H1 (cell line): ENCODE data around the gene SYNPR. TPM values are rescaled to one million over a fixed set of nuclear protein-coding genes. Genes with fewer than 3 reads are reported as not detected.

Experiments
- CTCF ChIA-PET: fragments of 300-600 bp; sonication (Branson Sonifier 250); formaldehyde crosslinking; loops from one replicate; lab custom pipeline; 2021; ENCODE audit not compliant: partially characterized antibody; lab: Charles Lee
- POLR2A ChIA-PET: fragments of 300-600 bp; sonication (Branson Sonifier 250); formaldehyde crosslinking; loops from one replicate; lab custom pipeline; 2021; ENCODE audit warnings: inconsistent platforms; ENCODE audit not compliant: partially characterized antibody; lab: Charles Lee
- DNase-seq, 2 experiments: peaks; one replicate each; pipeline versions ENCODE4 v3.0.0 to v3.0.0-alpha.2; 2010 to 2022; ENCODE audit warnings: low spot score in 2 of 2, low read depth in 1 of 2, mixed read lengths in 1 of 2
- FAIRE-seq: peaks from 2 replicates; lab custom pipeline; 2011; peaks lifted over from hg19 to GRCh38; lab: Jason Lieb, UNC
- H2AFZ ChIP-seq: 2 replicates; pipeline ENCODE4 v1.8.1; 2012; ENCODE audit warnings: low read length, inconsistent platforms
- H2AK5ac ChIP-seq: 2 replicates; pipeline ENCODE4 v1.6.1; 2013; ENCODE audit warnings: low read depth, low read length
- H2BK120ac ChIP-seq: replicated peaks from 2 replicates; pipeline ENCODE3; 2013; ENCODE audit warnings: low read depth, low read length, inconsistent platforms
- H2BK12ac ChIP-seq: 2 replicates; pipeline ENCODE4 v1.6.1; 2013; ENCODE audit warnings: low read depth, low read length
- H2BK15ac ChIP-seq: 2 replicates; pipeline ENCODE4 v1.6.1; 2013; ENCODE audit warnings: low read length
- H2BK20ac ChIP-seq: 2 replicates; pipeline ENCODE4 v1.6.1; 2013; ENCODE audit warnings: low read length
- H2BK5ac ChIP-seq: 2 replicates; pipeline ENCODE4 v1.6.1; 2013; ENCODE audit warnings: low read depth, low read length
- H3K14ac ChIP-seq: 2 replicates; pipeline ENCODE4 v1.6.1; 2013; ENCODE audit warnings: inconsistent platforms; ENCODE audit not compliant: insufficient read length
- H3K18ac ChIP-seq: 2 replicates; pipeline ENCODE4 v1.6.1; 2013; ENCODE audit warnings: low read length; ENCODE audit errors: extremely low read depth
- H3K23ac ChIP-seq: 2 replicates; pipeline ENCODE4 v1.6.1; 2013; ENCODE audit warnings: inconsistent platforms; ENCODE audit not compliant: insufficient read length
- H3K23me2 ChIP-seq: 2 replicates; pipeline ENCODE4 v1.6.1; 2013; ENCODE audit warnings: low read depth, low read length
- H3K27ac ChIP-seq: 2 replicates; pipeline ENCODE4 v1.6.1; 2011; ENCODE audit warnings: low read depth, low read length, inconsistent platforms
- H3K27me3 ChIP-seq, 4 experiments: replicated peaks in 1 of 4; 1 replicate in 1 of 4; 2 replicates in 3 of 4; pipeline versions ENCODE4 v1.6.1 to v1.8.1; 2011 to 2013; ENCODE audit warnings: low read length in 3 of 4, mild to moderate bottlenecking in 3 of 4, inconsistent platforms in 2 of 4, mixed read lengths in 2 of 4, moderate library complexity in 1 of 4; ENCODE audit not compliant: control insufficient read depth in 3 of 4, insufficient read depth in 3 of 4; ENCODE audit errors: extremely low read depth in 1 of 4
- H3K36me3 ChIP-seq, 4 experiments: 2 replicates each; pipeline versions ENCODE4 v1.6.1 to v1.8.1; 2011 to 2013; ENCODE audit warnings: mild to moderate bottlenecking in 4 of 4, low read length in 3 of 4, moderate library complexity in 2 of 4, control low read depth in 1 of 4, inconsistent platforms in 1 of 4; ENCODE audit not compliant: insufficient read depth in 4 of 4, control insufficient read depth in 2 of 4
- H3K4ac ChIP-seq: replicated peaks from 2 replicates; pipeline ENCODE3; 2013; ENCODE audit warnings: low read length, low read depth, mixed read lengths, inconsistent platforms; ENCODE audit not compliant: insufficient read length
- H3K4me1 ChIP-seq, 4 experiments: replicated peaks in 1 of 4; 1 replicate in 1 of 4; 2 replicates in 3 of 4; pipeline versions ENCODE4 v1.6.1 to v1.8.1; 2011 to 2013; ENCODE audit warnings: low read length in 3 of 4, inconsistent platforms in 2 of 4, mixed read lengths in 1 of 4; ENCODE audit not compliant: insufficient read depth in 4 of 4, control insufficient read depth in 3 of 4
- H3K4me2 ChIP-seq, 2 experiments: 2 replicates each; pipeline versions ENCODE4 v1.6.1 to v1.8.1; 2011 to 2013; ENCODE audit warnings: low read depth in 2 of 2, low read length in 2 of 2, control low read depth in 1 of 2, inconsistent platforms in 1 of 2, mild to moderate bottlenecking in 1 of 2; ENCODE audit not compliant: insufficient read depth in 1 of 2
- H3K4me3 ChIP-seq, 4 experiments: fragments of 200-600, 300-600 bp in 1 of 4; sonication (generic), shearing (Covaris generic), sonication (Bioruptor Twin) in 1 of 4; 2 replicates each; pipeline versions ENCODE4 v1.5.1 to v1.8.1; 2011 to 2016; ENCODE audit warnings: low read length in 4 of 4, low read depth in 3 of 4, control low read depth in 2 of 4, inconsistent platforms in 2 of 4, mild to moderate bottlenecking in 2 of 4, mixed read lengths in 1 of 4, moderate library complexity in 1 of 4; ENCODE audit not compliant: insufficient read depth in 2 of 4; ENCODE audit errors: extremely low read depth in 1 of 4
- H3K56ac ChIP-seq: replicated peaks from 2 replicates; pipeline ENCODE3; 2013; ENCODE audit warnings: low read depth, mild to moderate bottlenecking, mixed read lengths, low read length, inconsistent platforms; ENCODE audit not compliant: insufficient read length
- H3K79me1 ChIP-seq: 2 replicates; pipeline ENCODE4 v1.6.1; 2013; ENCODE audit warnings: low read depth, low read length, control low read depth
- H3K79me2 ChIP-seq, 2 experiments: 2 replicates each; pipeline versions ENCODE4 v1.6.1 to v1.8.1; 2012 to 2013; ENCODE audit warnings: low read length in 2 of 2, mild to moderate bottlenecking in 2 of 2, inconsistent platforms in 1 of 2; ENCODE audit not compliant: insufficient read depth in 2 of 2, control insufficient read depth in 1 of 2
- H3K9ac ChIP-seq, 4 experiments: replicated peaks in 1 of 4; 1 replicate in 1 of 4; 2 replicates in 3 of 4; pipeline versions ENCODE4 v1.6.1 to v1.8.1; 2011 to 2013; ENCODE audit warnings: low read depth in 3 of 4, low read length in 3 of 4, control low read depth in 2 of 4, mild to moderate bottlenecking in 2 of 4, moderate library complexity in 2 of 4, inconsistent platforms in 1 of 4; ENCODE audit errors: extremely low read depth in 1 of 4
- H3K9me3 ChIP-seq, 2 experiments: 2 replicates each; pipeline versions ENCODE4 v1.6.1 to v1.8.1; 2012 to 2013; ENCODE audit warnings: mild to moderate bottlenecking in 2 of 2, moderate library complexity in 2 of 2, control low read depth in 1 of 2, inconsistent platforms in 1 of 2, low read depth in 1 of 2, low read length in 1 of 2, mixed read lengths in 1 of 2; ENCODE audit not compliant: insufficient read depth in 2 of 2
- H4K20me1 ChIP-seq, 2 experiments: replicated peaks in 1 of 2; 2 replicates each; pipeline versions ENCODE3 to v1.8.1; 2011 to 2013; ENCODE audit warnings: inconsistent platforms in 2 of 2, low read length in 2 of 2, mild to moderate bottlenecking in 1 of 2; ENCODE audit not compliant: insufficient read depth in 2 of 2, control insufficient read depth in 1 of 2
- H4K5ac ChIP-seq: 2 replicates; pipeline ENCODE4 v1.6.1; 2013; ENCODE audit warnings: low read length, low read depth, mixed read lengths, inconsistent platforms; ENCODE audit not compliant: insufficient read length
- H4K8ac ChIP-seq: 2 replicates; pipeline ENCODE4 v1.8.0; 2013; ENCODE audit warnings: mild to moderate bottlenecking, moderate library complexity, low read length, inconsistent platforms; ENCODE audit not compliant: insufficient read depth; ENCODE audit errors: extremely low read depth
- H4K91ac ChIP-seq: replicated peaks from 2 replicates; pipeline ENCODE3; 2013; ENCODE audit warnings: low read length, mixed read lengths, inconsistent platforms; ENCODE audit not compliant: insufficient read length
- ASH2L ChIP-seq: fragments of 200-600, 300-600 bp; sonication (generic); IDR thresholded peaks from one replicate; pipeline ENCODE4 v1.7.1; 2017; ENCODE audit warnings: low read length
- BRCA1 ChIP-seq: IDR thresholded peaks from 2 replicates; pipeline ENCODE4 v1.6.1; 2012; ENCODE audit warnings: low read depth, low read length, improper control_type of control experiment
- E2F6 ChIP-seq: IDR thresholded peaks from 2 replicates; pipeline ENCODE4 v1.6.1; 2012; ENCODE audit warnings: inconsistent platforms
- EGR1 ChIP-seq: IDR thresholded peaks from 2 replicates; pipeline ENCODE4 v1.6.1; 2011; ENCODE audit warnings: low read depth, low read length, borderline replicate concordance
- JUN ChIP-seq: IDR thresholded peaks from 2 replicates; pipeline ENCODE4 v1.6.1; 2011; ENCODE audit warnings: low read depth, mild to moderate bottlenecking, improper control_type of control experiment, low read length
- NRF1 ChIP-seq: IDR thresholded peaks from 2 replicates; pipeline ENCODE4 v1.6.1; 2011; ENCODE audit warnings: mild to moderate bottlenecking, low read depth, low read length, improper control_type of control experiment
- RFX5 ChIP-seq: IDR thresholded peaks from 2 replicates; pipeline ENCODE4 v1.6.1; 2011; ENCODE audit warnings: low read depth, low read length, improper control_type of control experiment, borderline replicate concordance
- SP4 ChIP-seq: IDR thresholded peaks from 2 replicates; pipeline ENCODE4 v1.6.1; 2012; ENCODE audit warnings: low read length, inconsistent platforms
- YY1 ChIP-seq: IDR thresholded peaks from 2 replicates; pipeline ENCODE4 v1.6.1; 2011; ENCODE audit warnings: low read depth, mild to moderate bottlenecking, low read length
- ZNF274 ChIP-seq: IDR thresholded peaks from 2 replicates; pipeline ENCODE4 v1.7.0; 2012; ENCODE audit warnings: low read length, borderline replicate concordance; ENCODE audit errors: extremely low read depth
- WGBS, 2 experiments: shearing (Covaris generic) in 1 of 2; methylation state at CpG; one replicate each; pipeline versions ENCODE4 v1.1.6 to v1.1.7; 2013 to 2015; ENCODE audit warnings: low lambda C conversion rate in 2 of 2, mixed read lengths in 2 of 2, inconsistent platforms in 1 of 2, low coverage in 1 of 2, missing lambda C conversion rate in 1 of 2; ENCODE audit not compliant: insufficient replicate concordance in 2 of 2, insufficient coverage in 1 of 2, insufficient read length in 1 of 2; ENCODE audit errors: extremely low coverage in 1 of 2, missing lambda C conversion rate in 1 of 2; 5-methylcytosine and 5-hydroxymethylcytosine counted together
- polyA plus RNA-seq, 7 experiments: library from polyadenylated mRNA; depleted of rRNA in 3 of 7; stranded (reverse) in 5 of 7; unstranded in 2 of 7; fragments of >200 nt in 5 of 7; fragments of 200-250 nt in 2 of 7; gene quantifications; 1 replicate in 5 of 7; 2 replicates in 1 of 7; 4 replicates in 1 of 7; pipeline versions ENCODE4 v1.2.1 to v1.2.3, GENCODE V29; 2011 to 2013; ENCODE audit warnings: missing spikeins in 2 of 7, mixed read lengths in 2 of 7
- total RNA-seq: library from RNA; stranded (reverse); fragmentation: NEBNext Ultra II Directional; extraction: Animal tissue kit (Norgen Biotek cat#: 25700); gene quantifications from 2 replicates; pipeline ENCODE4 v1.2.1, GENCODE V29; 2021

Gene SYNPR
- total and polyA plus RNA-seq, 2 of the 8 experiments (the other 6 are each of a cell fraction or from before 2014, with no cell fraction given), result 0.39 to 0.99 TPM

- no peak overlapping the region for H2BK120ac ChIP-seq
- DNase-seq, result no peak
- no peak overlapping the region for H2BK15ac ChIP-seq
- H4K8ac ChIP-seq, result no peak overlapping the region
- no peak overlapping the region for H4K91ac ChIP-seq
- H3K9ac ChIP-seq, result no peak overlapping the region
- H3K56ac ChIP-seq, result no peak overlapping the region
- H3K4me3 ChIP-seq, result no peak overlapping the region
- no peak overlapping the region for H3K14ac ChIP-seq
- no peak overlapping the region for H3K23ac ChIP-seq
- H3K79me1 ChIP-seq, result no peaks in the 10 kb centered on the region
- no peaks in the 10 kb centered on the region for H3K36me3 ChIP-seq
- WGBS, 2 experiments, result 82% methylated on average over 2 of the region's 2 CpGs; no CpG with 5 or more reads in 1 of the 2 experiments
- no peak overlapping the region for H2BK5ac ChIP-seq
- H3K4me2 ChIP-seq, result no peak overlapping the region
- H4K5ac ChIP-seq, result no peak overlapping the region
- H3K79me2 ChIP-seq, result no peaks in the 10 kb centered on the region
- H4K20me1 ChIP-seq, result no peaks in the 10 kb centered on the region
- H3K4ac ChIP-seq, result no peak overlapping the region
- no peaks in the 10 kb centered on the region for H3K9me3 ChIP-seq
- no peak overlapping the region for H2BK12ac ChIP-seq
- H2AFZ ChIP-seq, result no peak overlapping the region
- no peak overlapping the region for H2AK5ac ChIP-seq
- no peaks in the 10 kb centered on the region for H3K23me2 ChIP-seq
- peaks cover 0 to 6% (median 1%) of the 10 kb centered on the region in 4 experiments; a peak in 2 of 7 replicates for H3K4me1 ChIP-seq
- H2BK20ac ChIP-seq, result no peak overlapping the region
- no peak for FAIRE-seq
- no peaks in the 10 kb centered on the region for H3K27me3 ChIP-seq
- POLR2A ChIA-PET, result no interaction called here
- no peak overlapping the region for H3K27ac ChIP-seq
- CTCF ChIA-PET, result interaction anchor here (0.6 to 1.2 kb wide), 2 partner anchors 47 to 65 kb away, joined by 3 read pairs; no protein-coding TSS in a partner anchor
- no peak for TF ChIP-seq EGR1
- TF ChIP-seq RFX5, result no peak
- no peak for TF ChIP-seq ASH2L
- TF ChIP-seq NRF1, result no peak
- TF ChIP-seq E2F6, result no peak
- no peak for TF ChIP-seq JUN
- TF ChIP-seq ZNF274, result no peak
- TF ChIP-seq YY1, result no peak
- TF ChIP-seq SP4, result no peak
- TF ChIP-seq BRCA1, result no peak
- TF ChIP-seq, all 59 proteins: peak for 0
- H3K18ac ChIP-seq, result no peak overlapping the region
Measured at GRCh38 chr3:63429905-63430304, 151.8 kb downstream of the SYNPR start.
